Activated naive CD4-positive, alpha-beta T cell treated with anti-CD3 and anti-CD28 coated beads, Interleukin-2, amount 50 U/mL, for 24 hours (primary cell): ENCODE measurements around the gene FUBP3.
"Not testable (repeated sequence)": the region's sequence is repeated elsewhere in the genome, so short reads cannot be mapped to it uniquely, and the experiment has no call there.

Experiments used
- H3K27ac Mint-ChIP-seq: one replicate; pipeline ENCODE4 v1.8.0; 2021; ENCODE audit warnings: mild to moderate bottlenecking, mixed read lengths
- H3K27me3 Mint-ChIP-seq: one replicate; pipeline ENCODE4 v1.8.0; 2021; ENCODE audit warnings: mixed read lengths
- H3K36me3 Mint-ChIP-seq: one replicate; pipeline ENCODE4 v1.8.0; 2021; ENCODE audit warnings: mixed read lengths
- H3K4me1 Mint-ChIP-seq: one replicate; pipeline ENCODE4 v1.8.0; 2021; ENCODE audit warnings: mixed read lengths
- H3K4me3 Mint-ChIP-seq: one replicate; pipeline ENCODE4 v1.8.0; 2021; ENCODE audit warnings: mild to moderate bottlenecking, mixed read lengths
- H3K9me3 Mint-ChIP-seq: one replicate; pipeline ENCODE4 v1.8.0; 2021; ENCODE audit warnings: mixed read lengths

Gene FUBP3

GRCh38 chr9:130666393-130667119, 87.2 kb downstream of the FUBP3 start:
- no peak overlapping the region for H3K27ac Mint-ChIP-seq
- peaks cover 25% of the 10 kb centered on the region for H3K4me1 Mint-ChIP-seq
- H3K9me3 Mint-ChIP-seq: no peaks in the 10 kb centered on the region
- H3K36me3 Mint-ChIP-seq: no peaks in the 10 kb centered on the region
- H3K27me3 Mint-ChIP-seq: peaks cover 25% of the 10 kb centered on the region
- H3K4me3 Mint-ChIP-seq: no peak overlapping the region

DNA sequence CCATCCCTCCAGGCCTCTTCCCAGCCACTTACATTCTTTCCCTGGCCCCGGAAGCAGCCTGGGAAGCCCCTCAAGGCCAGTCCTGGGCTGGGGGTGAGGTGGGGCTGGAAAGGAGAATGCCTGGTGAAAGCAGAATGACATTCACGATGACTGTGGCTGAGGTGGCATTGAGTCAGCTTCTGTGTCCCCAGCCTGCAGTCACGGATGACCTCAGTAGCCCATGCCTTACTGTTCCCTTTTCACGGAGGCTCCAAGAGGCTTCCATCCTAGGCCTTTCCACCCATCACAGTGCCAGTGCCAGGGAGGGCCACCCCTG, 87.7 kb downstream of the FUBP3 start:
- H3K4me3 Mint-ChIP-seq: no peak overlapping the region
- no peaks in the 10 kb centered on the region for H3K36me3 Mint-ChIP-seq
- H3K4me1 Mint-ChIP-seq: peaks cover 20% of the 10 kb centered on the region
- H3K9me3 Mint-ChIP-seq: no peaks in the 10 kb centered on the region
- H3K27ac Mint-ChIP-seq: no peak overlapping the region
- peaks cover 22% of the 10 kb centered on the region for H3K27me3 Mint-ChIP-seq

DNA sequence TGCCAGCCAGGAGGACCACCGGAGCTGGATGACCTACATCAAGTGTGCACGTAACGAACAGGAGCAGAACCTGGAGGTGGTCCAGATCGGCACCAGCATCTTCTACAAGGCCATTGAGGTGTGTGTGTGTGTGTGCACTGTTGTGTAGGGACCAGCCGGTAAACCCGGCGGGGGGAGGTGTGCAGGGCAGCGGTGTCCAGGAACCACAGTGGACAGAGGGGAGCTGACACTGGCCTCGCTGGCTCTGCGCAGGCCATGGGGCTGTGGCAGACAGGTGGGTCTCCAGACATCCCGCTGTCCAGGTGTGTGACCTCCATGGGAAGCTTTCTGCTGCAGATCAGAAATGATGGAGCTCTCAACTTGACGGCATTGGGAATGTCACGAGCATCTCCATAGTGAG, 88.8 kb downstream of the FUBP3 start:
- Mint-ChIP-seq H3K36me3 (no peaks in the 10 kb centered on the region), H3K27me3 (peaks cover 17% of the 10 kb centered on the region), H3K27ac (peak overlapping the region; percentile 46), H3K9me3 (no peaks in the 10 kb centered on the region), H3K4me3 (no peak overlapping the region), H3K4me1 (peaks cover 10% of the 10 kb centered on the region)

GRCh38 chr9:130668659-130669058, 89.3 kb downstream of the FUBP3 start:
- peaks cover 10% of the 10 kb centered on the region for H3K4me1 Mint-ChIP-seq
- H3K27ac Mint-ChIP-seq: no peak overlapping the region
- H3K36me3 Mint-ChIP-seq: no peaks in the 10 kb centered on the region
- H3K9me3 Mint-ChIP-seq: no peaks in the 10 kb centered on the region
- H3K27me3 Mint-ChIP-seq: peaks cover 17% of the 10 kb centered on the region
- H3K4me3 Mint-ChIP-seq: no peak overlapping the region

DNA sequence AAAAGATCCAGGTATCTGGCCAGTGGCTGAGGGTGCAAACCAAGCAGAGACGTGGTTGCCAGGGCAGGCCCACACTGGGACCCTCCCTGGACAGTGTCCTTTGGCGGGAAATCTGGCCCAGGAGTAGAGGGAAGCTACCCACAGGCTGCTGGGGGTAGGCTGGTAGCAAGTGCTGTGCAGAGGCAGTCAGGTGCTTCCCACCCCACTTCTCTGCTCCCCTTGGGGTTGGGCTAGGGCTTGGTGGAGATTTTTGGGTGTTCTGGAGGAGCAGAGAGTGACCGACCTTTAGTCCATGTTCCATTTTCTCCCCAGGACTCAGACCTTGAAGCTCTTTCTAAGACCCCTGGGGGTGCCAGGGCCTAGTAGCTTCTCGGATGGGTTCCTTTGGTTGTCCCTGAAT, 90.6 kb downstream of the FUBP3 start:
- H3K9me3 Mint-ChIP-seq: no peaks in the 10 kb centered on the region
- no peaks in the 10 kb centered on the region for H3K36me3 Mint-ChIP-seq
- peaks cover 15% of the 10 kb centered on the region for H3K27me3 Mint-ChIP-seq
- H3K4me1 Mint-ChIP-seq: peaks cover 10% of the 10 kb centered on the region
- no peak overlapping the region for H3K4me3 Mint-ChIP-seq
- H3K27ac Mint-ChIP-seq: peak overlapping the region; percentile 2

DNA sequence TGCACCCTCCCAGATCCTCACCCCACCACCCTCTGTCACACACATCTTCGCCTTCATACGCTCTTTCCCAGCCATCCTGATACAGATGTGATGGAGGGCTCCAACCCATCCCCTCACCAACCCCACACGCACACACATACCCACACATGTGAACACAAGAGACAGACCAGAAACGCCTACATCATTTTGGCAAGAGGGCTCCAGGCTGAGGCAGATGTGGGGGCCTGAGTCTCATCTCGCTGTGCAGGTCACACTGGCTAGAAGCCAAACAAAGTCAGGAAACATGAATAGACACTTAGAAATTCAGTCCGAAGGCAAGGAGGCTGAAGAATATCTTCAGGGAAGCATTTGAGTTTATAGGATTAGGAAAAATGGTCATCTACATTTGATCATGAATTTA, 91.3 kb downstream of the FUBP3 start:
- Mint-ChIP-seq H3K4me1 (peaks cover 4% of the 10 kb centered on the region), H3K36me3 (no peaks in the 10 kb centered on the region), H3K27me3 (peaks cover 11% of the 10 kb centered on the region), H3K27ac (no peak overlapping the region), H3K4me3 (no peak overlapping the region), H3K9me3 (no peaks in the 10 kb centered on the region)

GRCh38 chr9:130672466-130672865, 93.1 kb downstream of the FUBP3 start:
- Mint-ChIP-seq H3K9me3 (no peaks in the 10 kb centered on the region), H3K36me3 (no peaks in the 10 kb centered on the region), H3K4me3 (no peak overlapping the region), H3K27me3 (peaks cover 5% of the 10 kb centered on the region), H3K27ac (no peak overlapping the region), H3K4me1 (no peaks in the 10 kb centered on the region)

DNA sequence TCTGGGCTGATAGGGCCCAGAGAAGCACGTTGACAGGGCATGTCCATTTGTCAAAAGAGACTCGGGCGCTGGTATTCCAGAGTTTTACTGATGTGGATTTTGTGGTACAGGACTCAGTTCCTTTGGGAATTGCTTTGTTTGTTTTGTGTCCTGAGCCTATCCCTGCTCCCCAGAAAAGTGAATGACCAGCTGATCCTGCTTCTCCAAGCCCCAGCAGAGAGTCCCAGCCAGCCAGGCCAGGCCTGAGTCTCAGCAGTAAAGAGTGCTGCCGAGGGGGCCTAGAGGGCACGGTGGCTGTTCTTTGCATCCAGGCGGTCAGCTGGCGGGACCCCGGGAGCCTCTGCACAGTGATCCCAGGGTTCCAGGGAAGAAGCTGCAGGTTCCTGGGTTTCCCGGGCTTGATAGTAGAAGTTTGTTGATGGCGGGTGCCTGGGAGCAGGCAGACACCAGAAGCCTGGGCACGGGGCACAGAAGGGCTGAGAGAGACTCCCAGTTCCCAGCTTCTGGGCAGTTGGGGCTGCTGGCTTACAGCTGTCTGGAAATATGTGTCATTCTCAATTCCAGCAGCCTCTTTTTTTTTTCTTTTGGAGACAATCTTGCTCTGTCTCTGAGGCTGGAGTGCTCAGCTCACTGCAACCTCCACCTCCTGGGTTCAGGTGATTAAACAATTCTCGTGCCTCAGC, 93.7 kb downstream of the FUBP3 start:
- no peaks in the 10 kb centered on the region for H3K9me3 Mint-ChIP-seq
- H3K27ac Mint-ChIP-seq: no peak overlapping the region
- no peak overlapping the region for H3K4me3 Mint-ChIP-seq
- H3K27me3 Mint-ChIP-seq: peaks cover 3% of the 10 kb centered on the region
- no peaks in the 10 kb centered on the region for H3K4me1 Mint-ChIP-seq
- H3K36me3 Mint-ChIP-seq: no peaks in the 10 kb centered on the region

DNA sequence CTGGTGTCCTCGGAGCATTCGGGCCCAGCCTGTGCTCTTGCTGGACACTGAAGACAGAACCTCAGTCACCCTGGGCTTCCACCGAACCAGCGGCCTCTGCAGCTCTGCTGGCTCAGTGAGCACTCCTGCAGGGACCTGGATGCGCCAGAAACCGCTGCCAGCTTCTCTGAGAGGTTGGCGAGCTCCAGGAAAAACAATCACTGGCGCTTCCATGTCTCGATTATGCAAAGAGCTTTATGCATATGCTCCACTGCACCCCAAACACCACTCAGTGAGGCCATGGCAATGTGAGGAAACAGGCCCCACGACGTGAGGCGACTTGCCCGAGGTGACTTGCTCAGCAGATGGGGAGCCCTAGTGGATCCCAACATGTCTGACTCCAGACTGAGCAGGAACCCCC, 96.0 kb downstream of the FUBP3 start:
- Mint-ChIP-seq H3K36me3 (no peaks in the 10 kb centered on the region), H3K27ac (no peak overlapping the region), H3K9me3 (no peaks in the 10 kb centered on the region)

DNA sequence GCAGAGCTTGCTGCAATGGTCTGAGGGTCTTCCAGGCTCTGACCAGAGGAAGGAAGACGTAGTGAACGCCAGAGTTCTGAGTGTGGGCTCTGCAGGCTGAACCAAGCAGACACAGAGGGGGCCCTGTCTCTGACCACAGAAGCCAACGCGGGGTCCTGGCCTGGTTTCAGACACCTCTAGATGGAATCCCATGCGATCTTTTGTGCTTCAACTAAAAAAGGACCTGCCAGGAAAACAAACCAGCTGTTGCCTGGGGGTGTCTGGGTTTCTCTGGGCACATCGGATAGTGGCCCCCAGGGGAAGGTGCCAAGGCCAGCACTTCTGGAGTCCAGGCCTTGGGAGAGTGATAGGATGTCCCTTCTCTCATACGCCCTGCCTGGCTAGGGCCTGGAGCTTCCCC, 97.9 kb downstream of the FUBP3 start:
- Mint-ChIP-seq H3K9me3 (no peaks in the 10 kb centered on the region), H3K27me3 (peaks cover 1% of the 10 kb centered on the region), H3K27ac (no peak overlapping the region), H3K4me1 (peaks cover 3% of the 10 kb centered on the region), H3K36me3 (no peaks in the 10 kb centered on the region), H3K4me3 (no peak overlapping the region)

More for the DNA sequence above, 96.0 kb downstream of the FUBP3 start:
- H3K27me3 Mint-ChIP-seq: peaks cover 1% of the 10 kb centered on the region
- H3K4me3 Mint-ChIP-seq: no peak overlapping the region
- no peaks in the 10 kb centered on the region for H3K4me1 Mint-ChIP-seq

- no peaks in the 10 kb centered on the region for H3K9me3 Mint-ChIP-seq
- peaks cover 3% of the 10 kb centered on the region for H3K27me3 Mint-ChIP-seq
- H3K4me1 Mint-ChIP-seq: peaks cover 8% of the 10 kb centered on the region
- no peaks in the 10 kb centered on the region for H3K36me3 Mint-ChIP-seq
- peak overlapping the region; percentile 44 for H3K4me3 Mint-ChIP-seq
- no peak overlapping the region for H3K27ac Mint-ChIP-seq
These were observed 101.7 kb downstream of the FUBP3 start for GRCh38 chr9:130680836-130681768.

- Mint-ChIP-seq H3K4me3 (peak overlapping the region; percentile 91), H3K4me1 (peaks cover 8% of the 10 kb centered on the region), H3K36me3 (no peaks in the 10 kb centered on the region), H3K27me3 (peaks cover 3% of the 10 kb centered on the region), H3K27ac (no peak overlapping the region), H3K9me3 (no peaks in the 10 kb centered on the region)
These were observed 102.5 kb downstream of the FUBP3 start for GRCh38 chr9:130681769-130682420.

- no peaks in the 10 kb centered on the region for H3K9me3 Mint-ChIP-seq
- no peak overlapping the region for H3K27ac Mint-ChIP-seq
- H3K4me3 Mint-ChIP-seq: peak overlapping the region; percentile 91
- peaks cover 3% of the 10 kb centered on the region for H3K27me3 Mint-ChIP-seq
- H3K4me1 Mint-ChIP-seq: peaks cover 10% of the 10 kb centered on the region
- H3K36me3 Mint-ChIP-seq: no peaks in the 10 kb centered on the region
These were observed 103.2 kb downstream of the FUBP3 start for GRCh38 chr9:130682421-130683121.

DNA sequence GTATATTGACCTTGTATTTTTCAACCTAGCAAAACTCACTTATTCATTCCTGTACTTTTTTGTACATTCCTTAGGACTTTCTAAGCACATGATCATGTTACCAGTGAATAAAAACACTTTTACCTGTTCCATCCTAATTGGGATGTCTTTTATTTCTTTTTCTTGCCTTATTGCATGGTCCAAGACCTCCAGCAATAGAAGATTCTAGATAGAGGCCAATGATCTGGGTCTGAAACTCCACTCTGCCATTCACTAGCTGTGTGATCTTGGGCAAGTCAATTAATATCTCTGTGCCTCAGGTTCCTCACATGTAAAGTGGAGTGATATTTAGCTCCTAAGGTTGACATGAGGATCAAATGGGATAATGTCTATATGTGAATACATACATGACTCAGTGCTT, 105.7 kb downstream of the FUBP3 start:
- H3K36me3 Mint-ChIP-seq: no peaks in the 10 kb centered on the region
- peaks cover 3% of the 10 kb centered on the region for H3K27me3 Mint-ChIP-seq
- peaks cover 17% of the 10 kb centered on the region for H3K4me1 Mint-ChIP-seq
- H3K4me3 Mint-ChIP-seq: no peak overlapping the region
- H3K27ac Mint-ChIP-seq: no peak overlapping the region
- no peaks in the 10 kb centered on the region for H3K9me3 Mint-ChIP-seq

DNA sequence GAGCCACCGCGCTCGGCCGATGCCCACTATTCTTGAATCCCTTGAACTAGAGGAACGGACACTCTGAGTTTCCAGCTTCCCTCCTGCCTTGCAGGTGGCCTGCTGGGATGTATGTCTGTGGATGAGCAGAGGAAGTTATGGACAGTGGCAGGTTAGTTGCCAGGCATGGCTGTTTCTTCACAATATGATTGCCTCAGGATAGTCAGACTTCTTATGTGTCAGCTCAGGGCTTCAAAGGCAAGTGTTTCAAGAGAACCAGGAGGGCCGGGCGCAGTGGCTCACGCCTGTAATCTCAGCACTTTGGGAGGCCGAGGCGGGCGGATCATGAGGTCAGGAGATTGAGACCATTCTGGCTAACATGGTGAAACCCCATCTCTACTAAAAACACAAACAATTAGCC, 106.6 kb downstream of the FUBP3 start:
- peaks cover 17% of the 10 kb centered on the region for H3K4me1 Mint-ChIP-seq
- H3K9me3 Mint-ChIP-seq, H3K27ac Mint-ChIP-seq, H3K36me3 Mint-ChIP-seq, H3K27me3 Mint-ChIP-seq, H3K4me3 Mint-ChIP-seq: not testable (repeated sequence)
